HEK293T (cell line): ENCODE results near the gene GRP.
A peak's percentile ranks its signal among the peaks of the same experiment; 100 is the strongest.

Experiments
- CTCF ChIA-PET: fragments of 350-600 bp; formaldehyde crosslinking; extraction: SDS; loops from one replicate; lab custom pipeline; 2021; ENCODE audit warnings: antibody characterized with exemption, inconsistent platforms; lab: Yijun Ruan, JAX
- POLR2A ChIA-PET: fragments of 350-600 bp; formaldehyde crosslinking; extraction: SDS; loops from one replicate; lab custom pipeline; 2020; ENCODE audit warnings: antibody characterized with exemption, inconsistent platforms; lab: Yijun Ruan, JAX
- DNase-seq: peaks from one replicate; pipeline ENCODE4 v3.0.0; 2012; ENCODE audit warnings: mixed read lengths; ENCODE audit errors: extremely low spot score
- ARNT ChIP-seq: fragments of 450-650 bp; IDR thresholded peaks from 2 replicates; pipeline ENCODE4 v1.6.1; 2017; ENCODE audit warnings: mild to moderate bottlenecking
- BHLHE40 ChIP-seq: fragments of 450-650 bp; IDR thresholded peaks from 2 replicates; pipeline ENCODE4 v1.6.1; 2016; ENCODE audit warnings: mild to moderate bottlenecking, moderate library complexity, borderline replicate concordance
- CTBP1 ChIP-seq: fragments of 450-650 bp; IDR thresholded peaks from 2 replicates; pipeline ENCODE4 v1.6.1; 2016; ENCODE audit warnings: borderline replicate concordance
- ELF4 ChIP-seq: fragments of 450-650 bp; IDR thresholded peaks from 2 replicates; pipeline ENCODE4 v1.6.1; 2017; ENCODE audit warnings: antibody characterized with exemption
- FOXA1 ChIP-seq: fragments of 450-650 bp; IDR thresholded peaks from 2 replicates; pipeline ENCODE4 v1.6.1; 2016; ENCODE audit warnings: mild to moderate bottlenecking
- FOXK2 ChIP-seq: fragments of 450-650 bp; IDR thresholded peaks from 2 replicates; pipeline ENCODE4 v1.6.1; 2016; ENCODE audit warnings: mild to moderate bottlenecking
- FOXM1 ChIP-seq: fragments of 450-650 bp; IDR thresholded peaks from 2 replicates; pipeline ENCODE4 v1.6.1; 2017; ENCODE audit warnings: mild to moderate bottlenecking, borderline replicate concordance
- HDGF ChIP-seq: fragments of 450-650 bp; IDR thresholded peaks from 2 replicates; pipeline ENCODE4 v1.6.1; 2017; ENCODE audit warnings: antibody characterized with exemption, borderline replicate concordance
- L3MBTL2 ChIP-seq: fragments of 450-650 bp; conservative IDR thresholded peaks from 2 replicates; pipeline ENCODE4 v1.6.1; 2016; ENCODE audit warnings: mild to moderate bottlenecking
- LEF1 ChIP-seq: fragments of 450-650 bp; IDR thresholded peaks from 2 replicates; pipeline ENCODE4 v1.6.1; 2017; ENCODE audit warnings: mild to moderate bottlenecking, borderline replicate concordance
- NFRKB ChIP-seq: fragments of 450-650 bp; IDR thresholded peaks from 2 replicates; pipeline ENCODE4 v1.6.1; 2016; ENCODE audit warnings: mild to moderate bottlenecking, moderate library complexity
- SP1 ChIP-seq: fragments of 450-650 bp; IDR thresholded peaks from 2 replicates; pipeline ENCODE4 v1.6.1; 2017
- SUZ12 ChIP-seq: fragments of 450-650 bp; IDR thresholded peaks from 2 replicates; pipeline ENCODE4 v1.6.1; 2016; ENCODE audit warnings: mild to moderate bottlenecking
- TARDBP ChIP-seq: fragments of 450-650 bp; IDR thresholded peaks from 2 replicates; pipeline ENCODE4 v1.6.1; 2016
- ZNF384 ChIP-seq: fragments of 450-650 bp; IDR thresholded peaks from 2 replicates; pipeline ENCODE4 v1.6.1; 2016
- TF ChIP-seq, protein P1 (sequence below): fragments of 450-650 bp; IDR thresholded peaks from 2 replicates; pipeline ENCODE4 v1.6.1; 2016

The GRP gene

DNA sequence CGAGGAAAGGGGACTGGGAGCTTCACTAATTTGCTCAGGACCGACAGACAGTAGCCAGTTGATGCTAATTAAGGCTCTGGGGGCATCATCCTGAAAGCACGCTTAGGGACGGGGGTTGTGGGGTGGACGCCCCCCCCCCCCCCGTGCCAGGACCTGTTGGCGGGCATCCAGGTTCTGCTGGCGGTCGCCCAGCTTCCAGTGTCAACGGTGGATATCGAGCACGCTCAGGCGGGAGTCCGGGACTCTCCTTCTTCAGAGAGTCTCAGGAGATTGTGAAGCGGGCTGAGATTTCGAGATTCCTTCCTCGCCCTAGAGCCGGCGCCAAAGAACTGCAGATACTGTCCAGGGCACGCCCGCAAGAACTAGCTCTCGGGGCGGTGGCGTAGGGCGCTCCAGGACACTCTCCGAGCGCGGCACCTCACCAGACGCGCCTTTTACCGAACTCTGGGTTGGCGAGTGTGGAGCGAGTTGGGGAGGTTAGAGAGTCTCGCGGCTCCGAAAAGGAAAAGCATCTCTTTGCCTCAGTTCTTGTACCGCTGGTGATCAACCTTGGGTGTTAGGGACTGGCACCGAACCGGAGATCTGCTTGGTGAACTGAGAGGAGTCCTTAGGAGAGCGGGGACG, 47.7 kb downstream of the GRP start:
- ChIA-PET POLR2A (interaction anchor here (2.8 kb wide), 1 partner anchor 12 kb away, joined by 10 read pairs; no protein-coding TSS in a partner anchor), CTCF (interaction anchor here (1.0 kb wide), 1 partner anchor 19 kb away, joined by 3 read pairs; no protein-coding TSS in a partner anchor)
- DNase-seq = no peak
- no peak for TF ChIP-seq FOXM1
- TF ChIP-seq ELF4 = no peak
- no peak for TF ChIP-seq LEF1
- TF ChIP-seq ZNF384 = no peak
- TF ChIP-seq, protein P1, sequence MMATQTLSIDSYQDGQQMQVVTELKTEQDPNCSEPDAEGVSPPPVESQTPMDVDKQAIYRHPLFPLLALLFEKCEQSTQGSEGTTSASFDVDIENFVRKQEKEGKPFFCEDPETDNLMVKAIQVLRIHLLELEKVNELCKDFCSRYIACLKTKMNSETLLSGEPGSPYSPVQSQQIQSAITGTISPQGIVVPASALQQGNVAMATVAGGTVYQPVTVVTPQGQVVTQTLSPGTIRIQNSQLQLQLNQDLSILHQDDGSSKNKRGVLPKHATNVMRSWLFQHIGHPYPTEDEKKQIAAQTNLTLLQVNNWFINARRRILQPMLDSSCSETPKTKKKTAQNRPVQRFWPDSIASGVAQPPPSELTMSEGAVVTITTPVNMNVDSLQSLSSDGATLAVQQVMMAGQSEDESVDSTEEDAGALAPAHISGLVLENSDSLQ = no peak
- TF ChIP-seq FOXK2 = no peak
- no peak for TF ChIP-seq SP1
- TF ChIP-seq HDGF = no peak
- TF ChIP-seq NFRKB = no peak
- TF ChIP-seq ARNT = no peak
- no peak for TF ChIP-seq L3MBTL2
- no peak for TF ChIP-seq CTBP1
- no peak for TF ChIP-seq SUZ12

DNA sequence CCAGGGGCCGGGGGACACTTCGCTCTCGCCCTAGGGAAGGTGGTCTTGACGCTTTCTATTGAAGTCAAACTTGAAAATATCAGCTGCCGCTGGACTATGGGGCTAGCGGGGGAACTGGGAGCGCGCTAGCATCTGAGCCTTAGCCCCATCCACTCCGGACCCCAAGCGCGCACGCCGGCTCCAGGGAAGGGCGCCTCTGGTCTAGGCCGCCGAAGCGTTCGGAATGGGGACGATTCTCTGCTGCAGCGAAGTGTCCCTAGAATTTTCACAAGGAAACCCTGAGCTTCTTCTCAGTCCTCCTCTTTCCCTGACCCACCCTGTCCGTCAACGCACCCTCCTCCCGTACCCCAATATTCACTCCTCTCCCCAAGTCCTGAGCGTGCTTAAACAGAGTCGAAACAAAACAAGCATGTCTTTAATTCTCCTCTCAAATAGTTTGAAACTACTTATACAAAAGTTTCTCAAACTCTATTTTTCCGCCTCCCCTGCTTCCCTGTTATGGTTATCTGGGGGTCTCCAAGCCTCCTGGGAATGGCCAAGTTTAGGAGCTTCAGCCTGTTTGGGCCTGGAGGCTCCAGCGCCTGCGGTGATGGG, 48.3 kb downstream of the GRP start:
- no peak for DNase-seq
- POLR2A ChIA-PET = interaction anchor here (2.8 kb wide), 1 partner anchor 12 kb away, joined by 10 read pairs; no protein-coding TSS in a partner anchor
- CTCF ChIA-PET = no interaction called here
- TF ChIP-seq SUZ12 (no peak), TARDBP (no peak), HDGF (no peak), FOXK2 (no peak), BHLHE40 (no peak), SP1 (no peak), NFRKB (no peak)

DNA sequence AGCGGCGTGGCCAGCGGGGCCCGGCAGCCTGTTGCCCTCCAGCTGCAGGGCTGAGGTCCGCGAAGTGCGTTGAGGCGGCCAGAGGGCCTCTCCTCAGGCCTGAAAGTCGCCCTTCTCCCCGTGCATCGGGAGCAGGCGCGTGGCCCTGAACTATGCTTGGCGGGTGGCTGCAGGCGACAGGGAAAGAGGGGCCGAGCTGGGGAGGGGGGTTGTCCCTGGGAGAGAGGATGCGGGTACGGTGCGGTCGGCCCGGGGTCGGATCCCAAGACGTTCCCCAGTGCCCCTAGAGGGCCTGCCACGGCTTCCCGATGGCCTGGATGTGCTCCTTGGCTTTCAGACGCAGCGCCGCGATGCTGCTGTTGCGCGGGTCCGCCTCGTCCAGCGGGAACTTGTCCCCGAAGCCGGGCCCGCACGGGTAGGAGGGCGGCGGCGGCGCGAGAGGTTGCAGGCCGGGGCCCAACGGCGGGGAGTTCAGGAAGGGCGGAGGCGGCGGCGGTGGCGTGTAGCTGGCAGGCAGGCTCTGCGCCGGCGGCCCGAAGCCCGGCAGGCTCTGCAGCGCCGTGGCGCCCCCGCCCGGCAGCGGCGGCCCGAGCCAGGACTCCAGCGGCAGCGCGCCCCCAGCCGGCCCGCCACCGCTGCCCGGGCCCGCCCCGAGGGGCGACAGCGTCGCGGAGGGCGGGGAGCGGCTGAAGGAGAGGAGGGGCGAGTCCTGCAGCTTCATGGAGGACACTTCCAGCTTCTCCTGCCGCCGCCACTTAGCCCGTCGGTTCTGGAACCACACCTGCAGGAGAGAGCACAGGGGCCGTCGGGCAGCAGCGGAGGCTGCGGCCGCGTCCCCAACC, 49.0 kb downstream of the GRP start:
- ChIA-PET CTCF (interaction anchor here (1.6 kb wide), 1 partner anchor 10 kb away, joined by 3 read pairs; no protein-coding TSS in a partner anchor), POLR2A (interaction anchor here (2.8 kb wide), 1 partner anchor 11 kb away, joined by 10 read pairs; no protein-coding TSS in a partner anchor)
- peak; percentile 55 for DNase-seq
- TF ChIP-seq, protein P1 = no peak
- TF ChIP-seq ZNF384 = no peak
- no peak for TF ChIP-seq SP1
- TF ChIP-seq TARDBP = no peak
- no peak for TF ChIP-seq FOXK2
- TF ChIP-seq ARNT = no peak
- no peak for TF ChIP-seq FOXM1
- no peak for TF ChIP-seq FOXA1
- no peak for TF ChIP-seq HDGF
- no peak for TF ChIP-seq BHLHE40

DNA sequence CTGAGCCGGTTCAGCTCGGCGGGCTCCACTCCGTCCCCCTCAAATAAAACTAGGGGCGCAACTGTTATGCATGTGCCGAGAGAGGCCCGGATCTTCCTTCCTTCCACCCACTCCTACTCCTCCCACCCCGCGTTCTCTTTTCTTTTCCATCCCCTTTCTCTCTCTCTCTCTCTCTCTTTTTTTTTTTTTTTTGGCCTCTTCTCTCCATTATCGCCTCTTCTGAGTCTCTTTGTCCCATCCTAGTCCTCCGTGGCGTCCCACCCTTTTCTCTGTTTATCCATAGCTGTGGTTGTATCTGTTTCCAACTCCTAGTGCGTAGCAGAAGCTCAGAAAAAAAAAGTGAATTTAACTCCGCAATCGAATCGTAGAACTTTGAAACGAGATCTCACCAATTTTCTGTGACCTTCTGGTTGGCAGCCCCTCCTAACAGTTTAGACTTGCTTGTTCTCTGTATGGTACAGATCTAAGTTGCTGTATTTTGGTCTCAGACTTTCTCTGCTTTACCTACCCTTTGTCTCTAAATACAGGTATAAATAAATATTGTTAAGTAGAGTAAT, 49.7 kb downstream of the GRP start:
- no peak for DNase-seq
- CTCF ChIA-PET = interaction anchor here (1.6 kb wide), 1 partner anchor 9 kb away, joined by 3 read pairs; no protein-coding TSS in a partner anchor
- no peak for TF ChIP-seq TARDBP
- no peak for TF ChIP-seq SP1
- no peak for TF ChIP-seq ELF4
- no peak for TF ChIP-seq FOXM1
- TF ChIP-seq BHLHE40 = no peak
- TF ChIP-seq FOXA1 = no peak
- TF ChIP-seq ARNT = no peak
- TF ChIP-seq L3MBTL2 = no peak
- no peak for TF ChIP-seq CTBP1
- TF ChIP-seq LEF1 = no peak
- TF ChIP-seq FOXK2 = no peak
- TF ChIP-seq HDGF = no peak
- POLR2A ChIA-PET = interaction anchor here (2.8 kb wide), 1 partner anchor 10 kb away, joined by 10 read pairs; no protein-coding TSS in a partner anchor

DNA sequence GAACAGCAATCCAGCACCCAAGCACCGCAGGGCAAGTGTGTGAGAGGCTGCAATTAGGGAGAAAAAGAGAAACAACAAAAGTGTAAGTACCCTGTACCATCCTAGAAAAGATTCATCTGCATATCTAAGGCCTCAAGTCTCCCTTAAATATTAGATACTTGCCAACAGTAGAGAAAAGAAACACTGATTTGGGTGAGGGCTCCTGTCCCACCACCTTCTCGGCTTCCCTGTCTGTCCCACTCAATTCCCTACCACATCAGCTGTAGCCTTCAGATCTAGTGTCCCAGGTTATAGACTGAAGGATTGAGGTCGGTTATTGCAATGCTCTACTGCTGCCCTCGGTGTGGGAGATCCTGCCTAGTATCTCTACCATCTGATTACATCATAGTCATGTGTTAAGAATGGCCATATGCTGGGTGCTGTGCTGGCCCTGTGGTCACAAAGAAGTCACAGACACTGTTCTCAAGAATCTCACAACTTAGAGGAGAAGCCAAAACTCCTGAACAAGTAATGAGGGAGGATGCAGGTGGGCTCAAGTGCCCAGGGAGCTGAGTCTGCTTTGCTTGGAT, 50.8 kb downstream of the GRP start:
- ChIA-PET CTCF (interaction anchor here (1.4 to 1.6 kb wide), 2 partner anchors 8 to 22 kb away, joined by 3 to 4 read pairs; no protein-coding TSS in a partner anchor), POLR2A (interaction anchor here (0.6 to 2.8 kb wide), 2 partner anchors 9 to 182 kb away, joined by 3 to 10 read pairs; no protein-coding TSS in a partner anchor)
- DNase-seq = no peak
- no peak for TF ChIP-seq SUZ12
- TF ChIP-seq TARDBP = no peak
- TF ChIP-seq L3MBTL2 = no peak
- TF ChIP-seq ELF4 = no peak
- no peak for TF ChIP-seq LEF1
- no peak for TF ChIP-seq ARNT
- no peak for TF ChIP-seq HDGF
- TF ChIP-seq SP1 = no peak
- TF ChIP-seq, protein P1 = no peak
- no peak for TF ChIP-seq FOXA1
- no peak for TF ChIP-seq BHLHE40
- no peak for TF ChIP-seq CTBP1
